Esophagus squamous epithelium (tissue), 5 donors: Measurements from ENCODE around the gene CFL1. TPM values are rescaled to one million over a fixed set of nuclear protein-coding genes. Genes with fewer than 3 reads are reported as not detected.

Experiments
- DNase-seq: peaks from one replicate; lab custom pipeline; 2025; lab: John Stamatoyannopoulos, UW
- H3K27ac ChIP-seq, 4 donors: fragments of 200-600 bp; sonication (generic); one replicate each; pipeline ENCODE4 v1.5.1; 2016 to 2019; ENCODE audit warnings: mild to moderate bottlenecking in 1 of 4
- H3K27me3 ChIP-seq, 4 donors: fragments of 200-600 bp; sonication (generic); 1 replicate in 3 of 4; 2 replicates in 1 of 4; pipeline versions ENCODE4 v1.5.1 to v1.6.0; 2017 to 2021; ENCODE audit warnings: antibody characterized with exemption in 1 of 4
- H3K36me3 ChIP-seq, 3 donors: fragments of 200-600 bp; sonication (generic); one replicate each; pipeline ENCODE4 v1.5.1; 2016 to 2019
- H3K4me1 ChIP-seq, 3 donors: fragments of 200-600 bp; sonication (generic); one replicate each; pipeline ENCODE4 v1.5.1; 2017 to 2019
- H3K4me3 ChIP-seq, 4 donors: fragments of 200-600 bp; sonication (generic); 1 replicate in 3 of 4; 2 replicates in 1 of 4; pipeline ENCODE4 v1.5.1; 2016 to 2019; ENCODE audit warnings: mild to moderate bottlenecking in 2 of 4, moderate library complexity in 1 of 4
- H3K9me3 ChIP-seq, 3 donors: fragments of 200-600 bp; sonication (generic); one replicate each; pipeline ENCODE4 v1.5.1; 2016 to 2019
- POLR2A ChIP-seq, 4 donors: fragments of 450-650 bp; IDR thresholded peaks; one replicate each; pipeline ENCODE4 v1.6.1; 2017; ENCODE audit warnings: antibody characterized with exemption in 4 of 4, mild to moderate bottlenecking in 4 of 4, moderate library complexity in 3 of 4
- WGBS, 2 donors: methylation state at CpG; one replicate each; pipeline ENCODE4 v1.1.5; 2018; 5-methylcytosine and 5-hydroxymethylcytosine counted together
- intact Hi-C: fragments of 100-400 bp; cut with DNase I; formaldehyde crosslinking; loops from one replicate; pipeline ENCODE4 v1.15.0; 2022
- total RNA-seq, 4 donors: library from RNA; depleted of rRNA; stranded (reverse); fragments of >200 nt; gene quantifications; one replicate each; pipeline ENCODE4 v1.1.0, GENCODE V29; 2016
- TF ChIP-seq, protein P1 (sequence below), 6 experiments: fragments of 450-650 bp in 4 of 6; fragments of 200-600 bp in 2 of 6; sonication (generic) in 2 of 6; IDR thresholded peaks; one replicate each; pipeline ENCODE4 v1.5.1; 2016 to 2019; ENCODE audit warnings: antibody characterized with exemption in 6 of 6, mild to moderate bottlenecking in 4 of 6, moderate library complexity in 4 of 6
- donor health status: DM: yes; HTN: yes; CAD: no.

CFL1 gene
- total RNA-seq, 4 donors from 2014 or later = 453 to 833 (median 750) TPM

DNA sequence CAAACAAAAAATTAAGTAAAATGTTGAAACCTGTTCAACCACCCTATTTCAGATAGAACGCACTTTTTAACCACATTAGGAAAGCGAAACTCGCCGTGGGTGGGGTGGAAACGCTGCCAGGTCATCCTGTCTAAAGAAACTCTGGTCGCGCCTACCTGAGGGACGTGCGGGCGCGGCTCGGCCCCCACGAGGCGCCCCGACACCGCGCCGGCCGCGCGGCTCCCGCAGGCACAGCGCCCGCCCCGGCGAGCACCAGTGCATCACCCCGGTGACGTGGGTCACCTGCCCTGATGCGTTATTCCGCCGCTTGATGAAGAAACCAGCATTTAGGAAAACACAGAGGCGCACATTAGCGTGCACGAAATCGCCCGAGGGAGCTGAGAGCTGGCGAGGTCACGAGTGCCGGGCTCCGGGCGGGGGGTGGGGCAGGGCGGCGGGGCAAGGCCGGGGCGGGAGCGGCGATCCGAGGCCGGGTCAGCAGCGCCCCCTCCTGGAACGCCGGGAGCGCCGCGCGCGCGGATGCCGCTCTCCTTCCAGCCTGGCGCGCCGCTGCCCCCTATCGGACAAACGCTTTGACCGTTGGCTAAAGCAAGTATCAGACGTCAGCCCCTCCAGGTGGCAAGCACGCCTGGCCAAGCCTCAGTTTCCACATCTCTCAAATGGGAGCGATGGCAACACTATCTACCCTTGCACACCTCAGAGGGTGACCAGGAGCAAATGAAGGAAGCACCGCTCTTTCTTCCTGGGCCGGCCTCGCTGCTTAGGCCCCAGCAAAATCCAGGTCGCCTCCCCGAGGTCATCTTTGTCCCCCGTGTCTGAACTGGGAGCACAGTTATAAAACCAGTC lies 39.9 kb downstream of the CFL1 start:
- Histone ChIP-seq H3K4me3 (peak overlapping the region; percentile 52 to 82 (median 60)), H3K36me3 (no peaks in the 10 kb centered on the region), H3K27ac (peak overlapping the region; percentile 84 to 94 (median 88)), H3K9me3 (no peaks in the 10 kb centered on the region), H3K4me1 (peaks cover 8 to 49% (median 12%) of the 10 kb centered on the region in 3 donors), H3K27me3 (no peaks in the 10 kb centered on the region)
- DNase-seq = peak; percentile 53
- TF ChIP-seq, protein P1, sequence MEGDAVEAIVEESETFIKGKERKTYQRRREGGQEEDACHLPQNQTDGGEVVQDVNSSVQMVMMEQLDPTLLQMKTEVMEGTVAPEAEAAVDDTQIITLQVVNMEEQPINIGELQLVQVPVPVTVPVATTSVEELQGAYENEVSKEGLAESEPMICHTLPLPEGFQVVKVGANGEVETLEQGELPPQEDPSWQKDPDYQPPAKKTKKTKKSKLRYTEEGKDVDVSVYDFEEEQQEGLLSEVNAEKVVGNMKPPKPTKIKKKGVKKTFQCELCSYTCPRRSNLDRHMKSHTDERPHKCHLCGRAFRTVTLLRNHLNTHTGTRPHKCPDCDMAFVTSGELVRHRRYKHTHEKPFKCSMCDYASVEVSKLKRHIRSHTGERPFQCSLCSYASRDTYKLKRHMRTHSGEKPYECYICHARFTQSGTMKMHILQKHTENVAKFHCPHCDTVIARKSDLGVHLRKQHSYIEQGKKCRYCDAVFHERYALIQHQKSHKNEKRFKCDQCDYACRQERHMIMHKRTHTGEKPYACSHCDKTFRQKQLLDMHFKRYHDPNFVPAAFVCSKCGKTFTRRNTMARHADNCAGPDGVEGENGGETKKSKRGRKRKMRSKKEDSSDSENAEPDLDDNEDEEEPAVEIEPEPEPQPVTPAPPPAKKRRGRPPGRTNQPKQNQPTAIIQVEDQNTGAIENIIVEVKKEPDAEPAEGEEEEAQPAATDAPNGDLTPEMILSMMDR (IDR thresholded peaks at IDR 0.05) = peak; percentile 95 to 100 (median 98)
- TF ChIP-seq POLR2A (IDR thresholded peaks at IDR 0.05) = peak in 1 of 4 donors; percentile 30
- 12 to 15% methylated on average over 26 to 37 of the region's 74 CpGs for WGBS, 2 donors
- intact Hi-C loops = loop anchor here (5.0 kb wide), 2 partner anchors 36 to 106 kb away; partner anchors contain the start of genes AP5B1 and KAT5

DNA sequence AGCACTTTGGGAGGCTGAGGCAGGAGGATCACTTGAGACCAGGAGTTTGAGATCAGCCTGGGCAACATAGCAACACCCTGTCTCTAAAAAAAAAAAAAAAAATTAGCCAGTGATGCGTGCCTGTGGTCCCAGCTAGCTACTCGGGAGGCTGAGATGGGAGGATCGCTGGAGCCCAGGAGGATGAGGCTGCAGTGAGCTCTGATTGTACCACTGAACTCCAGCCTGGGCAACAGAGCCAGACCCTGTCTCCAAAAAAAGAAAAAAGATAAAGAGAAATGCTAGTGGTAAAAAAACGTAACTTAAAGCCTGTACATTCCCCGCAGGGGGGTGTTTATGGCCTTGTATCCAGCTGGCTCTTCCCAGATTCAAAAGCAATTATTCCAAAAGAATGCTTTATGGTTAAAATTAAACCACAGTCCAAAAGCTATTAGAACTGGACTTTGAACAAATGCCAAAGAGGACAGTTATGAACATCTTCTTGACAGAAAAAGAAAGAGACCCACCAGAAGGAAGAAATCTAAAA lies 40.6 kb downstream of the CFL1 start:
- no peaks in the 10 kb centered on the region for H3K9me3 ChIP-seq
- no peaks in the 10 kb centered on the region for H3K27me3 ChIP-seq
- 59 to 60% methylated on average over 5 of the region's 5 CpGs for WGBS, 2 donors
- H3K27ac ChIP-seq = peak overlapping the region; percentile 84 to 94 (median 88)
- peak overlapping the region; percentile 52 to 82 (median 60) for H3K4me3 ChIP-seq
- peaks cover 8 to 49% (median 12%) of the 10 kb centered on the region in 3 donors for H3K4me1 ChIP-seq
- H3K36me3 ChIP-seq = no peaks in the 10 kb centered on the region
- TF ChIP-seq, protein P1 (IDR thresholded peaks at IDR 0.05) = no peak
- DNase-seq = no peak
- intact Hi-C loops = loop anchor here (5.0 kb wide), 2 partner anchors 35 to 105 kb away; partner anchors contain the start of genes AP5B1 and KAT5

DNA sequence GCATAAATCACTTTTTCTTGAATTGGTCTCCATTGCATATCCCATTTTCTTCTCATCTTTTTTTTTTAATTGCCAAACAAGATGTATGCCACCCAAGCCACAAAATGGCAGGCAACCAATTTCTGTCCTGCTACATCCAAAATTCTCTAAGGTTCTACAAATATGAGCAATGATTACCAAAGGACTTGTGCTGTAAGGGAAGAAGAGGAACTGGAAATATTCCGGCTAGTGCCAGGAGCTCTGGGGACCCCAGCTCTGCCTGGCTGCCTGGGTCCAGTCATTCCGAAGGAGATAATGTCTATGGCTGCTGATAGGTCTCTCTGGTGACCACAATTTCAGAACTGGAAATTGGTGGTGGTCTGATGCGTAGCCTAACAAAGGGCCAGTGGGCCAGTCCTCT lies 41.3 kb downstream of the CFL1 start:
- Histone ChIP-seq H3K27ac (peak overlapping the region in 2 of 4 donors; percentile 88 to 94), H3K4me3 (no peak overlapping the region), H3K4me1 (peaks cover 8 to 49% (median 12%) of the 10 kb centered on the region in 3 donors), H3K27me3 (peaks cover 0 to 2% (median 0%) of the 10 kb centered on the region in 4 donors), H3K9me3 (no peaks in the 10 kb centered on the region), H3K36me3 (no peaks in the 10 kb centered on the region)
- DNase-seq = no peak
- TF ChIP-seq, protein P1 (IDR thresholded peaks at IDR 0.05) = no peak
- no peak for TF ChIP-seq POLR2A (IDR thresholded peaks at IDR 0.05)
- 89 to 100% methylated on average over 2 of the region's 3 CpGs for WGBS, 2 donors
- intact Hi-C loops = loop anchor here (5.0 kb wide), 2 partner anchors 34 to 104 kb away; partner anchors contain the start of genes AP5B1 and KAT5

DNA sequence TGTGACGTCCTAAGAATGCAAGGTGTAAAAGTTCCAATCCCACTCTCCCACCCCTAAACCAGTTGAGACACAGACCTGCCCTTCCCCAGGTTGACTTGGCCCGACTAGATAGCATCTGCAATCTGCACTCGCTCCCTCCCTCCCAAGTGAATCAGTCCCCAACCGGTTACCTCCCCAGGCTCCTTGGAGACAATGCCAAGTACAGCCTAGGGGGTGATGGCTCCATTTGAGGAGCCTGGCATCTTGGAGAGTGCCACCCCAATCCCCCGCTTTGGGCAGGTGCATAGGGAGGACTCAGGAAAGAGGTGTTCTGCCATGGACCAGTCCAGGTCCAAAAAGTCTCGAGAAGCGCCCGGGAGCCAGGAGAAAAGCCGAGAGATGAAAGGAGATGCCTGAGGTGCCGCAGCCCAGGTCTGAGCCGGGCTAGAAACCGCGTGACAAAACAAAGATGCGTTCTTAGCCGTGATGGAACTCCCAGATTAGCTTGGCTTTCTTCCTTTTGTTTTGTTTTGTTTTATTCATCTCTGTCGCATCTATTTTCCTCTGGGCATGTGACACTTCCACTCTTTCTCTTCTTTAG lies 42.9 kb downstream of the CFL1 start:
- intact Hi-C loops = loop anchor here (5.0 kb wide), 2 partner anchors 33 to 103 kb away; partner anchors contain the start of genes AP5B1 and KAT5
- Histone ChIP-seq H3K27me3 (peaks cover 0 to 4% (median 0%) of the 10 kb centered on the region in 4 donors), H3K27ac (no peak overlapping the region), H3K9me3 (no peaks in the 10 kb centered on the region), H3K36me3 (no peaks in the 10 kb centered on the region), H3K4me3 (no peak overlapping the region), H3K4me1 (peaks cover 8 to 53% (median 12%) of the 10 kb centered on the region in 3 donors)
- WGBS, 2 donors = 73 to 79% methylated on average over 13 to 16 of the region's 16 CpGs
- DNase-seq = no peak
- no peak for TF ChIP-seq POLR2A (IDR thresholded peaks at IDR 0.05)
- TF ChIP-seq, protein P1 (IDR thresholded peaks at IDR 0.05) = no peak
